Endothelial cell of umbilical vein (primary cell): ENCODE data around the gene SNED1. TPM values are rescaled to one million over a fixed set of nuclear protein-coding genes. Genes with fewer than 3 reads are reported as not detected.

Source experiments
- BruUV-seq: library from RNA; stranded (reverse); fragments of 400-500 nt; replicated peaks from 2 replicates; lab custom pipeline; 2021; lab: Mats Ljungman, UMichigan
- CTCF ChIA-PET: fragments of 300-600, 350-600 bp; sonication (Branson Sonifier 250); formaldehyde crosslinking; loops from one replicate; lab custom pipeline; 2021; ENCODE audit warnings: antibody characterized with exemption, inconsistent platforms; lab: Charles Lee
- POLR2A ChIA-PET: fragments of 300-600, 350-600 bp; sonication (Branson Sonifier 250); formaldehyde crosslinking; loops from one replicate; lab custom pipeline; 2021; ENCODE audit warnings: antibody characterized with exemption, inconsistent platforms; lab: Charles Lee
- DNase-seq: peaks from one replicate; pipeline ENCODE4 v3.0.0-alpha.2; 2011; ENCODE audit warnings: low read depth, low spot score
- FAIRE-seq: peaks from 2 replicates; lab custom pipeline; 2011; peaks lifted over from hg19 to GRCh38; lab: Jason Lieb, UNC
- H2AFZ ChIP-seq: 2 replicates; pipeline ENCODE4 v1.6.0; 2012; ENCODE audit warnings: low read depth, low read length, control low read depth, inconsistent platforms
- H3K27ac ChIP-seq: 2 replicates; pipeline ENCODE4 v1.5.1; 2011; ENCODE audit warnings: low read depth, mild to moderate bottlenecking, control low read depth, low read length, moderate library complexity; ENCODE audit not compliant: insufficient read depth
- H3K27me3 ChIP-seq, 2 experiments: 2 replicates each; pipeline versions ENCODE4 v1.6.0 to v1.6.1; 2011; ENCODE audit warnings: low read length in 2 of 2, mixed read lengths in 1 of 2; ENCODE audit not compliant: control insufficient read depth in 2 of 2, insufficient read depth in 2 of 2
- H3K36me3 ChIP-seq, 2 experiments: 2 replicates in 1 of 2; 3 replicates in 1 of 2; pipeline ENCODE4 v1.5.1; 2011; ENCODE audit warnings: low read length in 2 of 2, mild to moderate bottlenecking in 1 of 2, moderate library complexity in 1 of 2; ENCODE audit not compliant: control insufficient read depth in 2 of 2, insufficient read depth in 2 of 2; ENCODE audit errors: extremely low read depth in 1 of 2
- H3K4me1 ChIP-seq: 3 replicates; pipeline ENCODE4 v1.5.1; 2011; ENCODE audit warnings: mild to moderate bottlenecking, low read length; ENCODE audit not compliant: control insufficient read depth, insufficient read depth; ENCODE audit errors: extremely low read depth
- H3K4me2 ChIP-seq: 2 replicates; pipeline ENCODE4 v1.6.1; 2011; ENCODE audit warnings: low read length, control low read depth, mixed read lengths; ENCODE audit not compliant: insufficient read depth
- H3K4me3 ChIP-seq, 3 experiments: fragments of 200-600 bp in 1 of 3; sonication (generic), shearing (Covaris generic) in 1 of 3; replicated peaks in 1 of 3; 2 replicates each; pipeline ENCODE4 v1.5.1; 2011 to 2016; ENCODE audit warnings: control low read depth in 3 of 3, low read length in 3 of 3, mild to moderate bottlenecking in 2 of 3, inconsistent platforms in 1 of 3, low read depth in 1 of 3, moderate library complexity in 1 of 3; ENCODE audit not compliant: insufficient read depth in 1 of 3
- H3K79me2 ChIP-seq: 2 replicates; pipeline ENCODE4 v1.6.0; 2012; ENCODE audit warnings: low read length, inconsistent platforms; ENCODE audit not compliant: control insufficient read depth, insufficient read depth
- H3K9ac ChIP-seq: replicated peaks from 2 replicates; pipeline ENCODE3; 2011; ENCODE audit warnings: low read length, control low read depth; ENCODE audit not compliant: insufficient read depth; ENCODE audit errors: extremely low read depth
- H3K9me1 ChIP-seq: replicated peaks from 3 replicates; pipeline ENCODE4 v1.6.0; 2011; ENCODE audit warnings: mild to moderate bottlenecking, low read length; ENCODE audit not compliant: control insufficient read depth, insufficient read depth; ENCODE audit errors: extremely low read depth
- H3K9me3 ChIP-seq: replicated peaks from 2 replicates; pipeline ENCODE4 v1.5.1; 2012; ENCODE audit warnings: low read length, inconsistent platforms; ENCODE audit not compliant: control insufficient read depth, insufficient read depth
- H4K20me1 ChIP-seq: replicated peaks from 2 replicates; pipeline ENCODE3; 2011; ENCODE audit warnings: mild to moderate bottlenecking, low read length; ENCODE audit not compliant: control insufficient read depth, insufficient read depth; ENCODE audit errors: extremely low read depth
- EZH2 ChIP-seq: IDR thresholded peaks from 2 replicates; pipeline ENCODE4 v1.6.1; 2012; ENCODE audit warnings: borderline replicate concordance, low read depth, mild to moderate bottlenecking, moderate library complexity, low read length, inconsistent platforms; ENCODE audit not compliant: severe bottlenecking
- FOS ChIP-seq: IDR thresholded peaks from 2 replicates; pipeline ENCODE4 v1.6.1; 2011; ENCODE audit warnings: mild to moderate bottlenecking, low read length, moderate library complexity, borderline replicate concordance; ENCODE audit not compliant: insufficient read depth
- GATA2 ChIP-seq: IDR thresholded peaks from 2 replicates; pipeline ENCODE4 v1.7.0; 2011; ENCODE audit warnings: low read depth, mild to moderate bottlenecking, moderate library complexity, mixed read lengths, low read length; ENCODE audit not compliant: insufficient read length, insufficient read depth
- JUN ChIP-seq: IDR thresholded peaks from 2 replicates; pipeline ENCODE4 v1.6.1; 2011; ENCODE audit warnings: borderline replicate concordance, low read depth; ENCODE audit not compliant: insufficient read length, insufficient read depth
- MYC ChIP-seq: IDR thresholded peaks from one replicate; pipeline ENCODE4 v1.6.1; 2011; ENCODE audit warnings: mild to moderate bottlenecking, low read depth, low read length
- POLR2A ChIP-seq: IDR thresholded peaks from 2 replicates; pipeline ENCODE4 v1.6.1; 2012; ENCODE audit warnings: low read depth, mild to moderate bottlenecking, control low read depth, low read length
- POLR2AphosphoS5 ChIP-seq: IDR thresholded peaks from 2 replicates; pipeline ENCODE4 v1.6.1; 2012; ENCODE audit warnings: low read depth, mild to moderate bottlenecking, control low read depth, low read length, moderate library complexity; ENCODE audit not compliant: insufficient read depth
- dilution Hi-C: fragments of 300-500 bp; cut with MboI; formaldehyde crosslinking; loops from one replicate; pipeline ENCODE4 v1.15.0; 2019; ENCODE audit warnings: low sequenced_read_pairs; ENCODE audit not compliant: extremely low pct_ligation_motif_present
- intact Hi-C: fragments of 100-400 bp; cut with micrococcal nuclease; formaldehyde crosslinking; loops from one replicate; pipeline ENCODE4 v1.10.0; 2022
- polyA plus RNA-seq, 4 experiments: library from polyadenylated mRNA; depleted of rRNA in 3 of 4; stranded (reverse) in 3 of 4; unstranded in 1 of 4; fragments of >200 nt; gene quantifications; 2 replicates each; pipeline versions ENCODE4 v1.2.1 to v1.2.3, GENCODE V29; 2011 to 2012; ENCODE audit warnings: missing spikeins in 1 of 4
- total RNA-seq: library from RNA; stranded (reverse); gene quantifications from 2 replicates; pipeline ENCODE4 v1.2.3, GENCODE V29; 2021
- TF ChIP-seq, protein P1 (sequence below): IDR thresholded peaks from 2 replicates; pipeline ENCODE4 v1.6.1; 2011; ENCODE audit not compliant: insufficient read depth, insufficient read length
- TF ChIP-seq, protein P2 (sequence below), 2 donors: IDR thresholded peaks; 1 replicate in 1 of 2; 2 replicates in 1 of 2; pipeline ENCODE4 v1.5.1; 2011; ENCODE audit warnings: low read length in 2 of 2, mild to moderate bottlenecking in 2 of 2, moderate library complexity in 2 of 2, control low read depth in 1 of 2, inconsistent platforms in 1 of 2, low read depth in 1 of 2; ENCODE audit not compliant: insufficient read depth in 1 of 2; ENCODE audit errors: extremely low read depth in 1 of 2

SNED1 gene
- total and polyA plus RNA-seq, 2 donors (not counting 3 experiments of a cell fraction or from before 2014, with no cell fraction given): 14.1 to 17.2 TPM

- TF ChIP-seq, protein P1, sequence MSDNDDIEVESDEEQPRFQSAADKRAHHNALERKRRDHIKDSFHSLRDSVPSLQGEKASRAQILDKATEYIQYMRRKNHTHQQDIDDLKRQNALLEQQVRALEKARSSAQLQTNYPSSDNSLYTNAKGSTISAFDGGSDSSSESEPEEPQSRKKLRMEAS: no peak
- TF ChIP-seq, protein P2, sequence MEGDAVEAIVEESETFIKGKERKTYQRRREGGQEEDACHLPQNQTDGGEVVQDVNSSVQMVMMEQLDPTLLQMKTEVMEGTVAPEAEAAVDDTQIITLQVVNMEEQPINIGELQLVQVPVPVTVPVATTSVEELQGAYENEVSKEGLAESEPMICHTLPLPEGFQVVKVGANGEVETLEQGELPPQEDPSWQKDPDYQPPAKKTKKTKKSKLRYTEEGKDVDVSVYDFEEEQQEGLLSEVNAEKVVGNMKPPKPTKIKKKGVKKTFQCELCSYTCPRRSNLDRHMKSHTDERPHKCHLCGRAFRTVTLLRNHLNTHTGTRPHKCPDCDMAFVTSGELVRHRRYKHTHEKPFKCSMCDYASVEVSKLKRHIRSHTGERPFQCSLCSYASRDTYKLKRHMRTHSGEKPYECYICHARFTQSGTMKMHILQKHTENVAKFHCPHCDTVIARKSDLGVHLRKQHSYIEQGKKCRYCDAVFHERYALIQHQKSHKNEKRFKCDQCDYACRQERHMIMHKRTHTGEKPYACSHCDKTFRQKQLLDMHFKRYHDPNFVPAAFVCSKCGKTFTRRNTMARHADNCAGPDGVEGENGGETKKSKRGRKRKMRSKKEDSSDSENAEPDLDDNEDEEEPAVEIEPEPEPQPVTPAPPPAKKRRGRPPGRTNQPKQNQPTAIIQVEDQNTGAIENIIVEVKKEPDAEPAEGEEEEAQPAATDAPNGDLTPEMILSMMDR (IDR thresholded peaks at IDR 0.05; ENCODE audit: extremely low read depth in 1 of 2, insufficient read depth in 1 of 2, low read depth in 1 of 2, low read length in 2 of 2): no peak
- TF ChIP-seq FOS: no peak
- no peak for TF ChIP-seq POLR2AphosphoS5
- no peak for TF ChIP-seq EZH2
- no peak for TF ChIP-seq JUN
- TF ChIP-seq POLR2A: no peak
- TF ChIP-seq MYC: no peak
- TF ChIP-seq GATA2: no peak
- no peak overlapping the region for H3K9ac ChIP-seq
- no peaks in the 10 kb centered on the region for H3K36me3 ChIP-seq
- no peak overlapping the region for H3K4me3 ChIP-seq
- no peak overlapping the region for H3K27ac ChIP-seq
- DNase-seq: no peak
- H3K4me1 ChIP-seq: no peaks in the 10 kb centered on the region
- no peaks in the 10 kb centered on the region for H3K9me1 ChIP-seq
- no peaks in the 10 kb centered on the region for H3K27me3 ChIP-seq
- CTCF ChIA-PET: interaction anchor here (1.1 to 1.6 kb wide), 3 partner anchors 10 to 149 kb away, joined by 3 to 6 read pairs (median 3); no protein-coding TSS in a partner anchor
- no TSS peak for BruUV-seq
- no peak for FAIRE-seq
- dilution Hi-C loops: no loop called here
- no peak overlapping the region for H2AFZ ChIP-seq
- H3K9me3 ChIP-seq: no peaks in the 10 kb centered on the region
- no peak overlapping the region for H3K4me2 ChIP-seq
- intact Hi-C loops: no loop called here
- no peaks in the 10 kb centered on the region for H3K79me2 ChIP-seq
- no peaks in the 10 kb centered on the region for H4K20me1 ChIP-seq
- POLR2A ChIA-PET: no interaction called here
Measured at GRCh38 chr2:241063093-241063551, 64.7 kb downstream of the SNED1 start.
